Right lobe of liver (tissue), 6 donors: Measurements from ENCODE around the gene PTPRN2. TPM values are rescaled to one million over a fixed set of nuclear protein-coding genes. Genes with fewer than 3 reads are reported as not detected.
A peak's percentile ranks its signal among the peaks of the same experiment; 100 is the strongest.

ENCODE experiments used
- ATAC-seq, 4 donors: fragments of 200-7000 bp; cut with Tn5 transposase; one replicate each; pipeline ENCODE4 v1.9.1; 2020; ENCODE audit warnings: mild to moderate bottlenecking in 4 of 4, moderate library complexity in 4 of 4
- DNase-seq, 3 donors: peaks; one replicate each; pipeline ENCODE4 v3.0.0-alpha.2; 2020
- H3K27ac ChIP-seq, 3 donors: fragments of 200-600 bp; one replicate each; pipeline ENCODE4 v1.8.0; 2022
- H3K27me3 ChIP-seq, 2 donors: fragments of 200-600 bp; one replicate each; pipeline ENCODE4 v1.8.0; 2022
- H3K36me3 ChIP-seq, 4 donors: fragments of 200-600 bp; sonication (generic) in 1 of 4; one replicate each; pipeline versions ENCODE4 v1.5.1 to v1.8.0; 2017 to 2022; ENCODE audit warnings: control low read depth in 1 of 4
- H3K4me1 ChIP-seq, 4 donors: fragments of 200-600 bp; sonication (generic) in 1 of 4; one replicate each; pipeline versions ENCODE4 v1.5.1 to v1.8.0; 2017 to 2022; ENCODE audit warnings: control low read depth in 1 of 4
- H3K4me3 ChIP-seq, 3 donors: fragments of 200-600 bp; one replicate each; pipeline ENCODE4 v1.8.0; 2022
- H3K9me3 ChIP-seq, 4 donors: fragments of 200-600 bp; sonication (generic) in 1 of 4; one replicate each; pipeline versions ENCODE4 v1.5.1 to v1.8.0; 2017 to 2022; ENCODE audit warnings: control low read depth in 1 of 4
- POLR2A ChIP-seq: fragments of 450-650 bp; IDR thresholded peaks from one replicate; pipeline ENCODE4 v1.6.1; 2017; ENCODE audit warnings: antibody characterized with exemption, mild to moderate bottlenecking
- WGBS: methylation state at CpG from one replicate; pipeline ENCODE4 v1.1.6; 2018; ENCODE audit warnings: low coverage, low lambda C conversion rate; ENCODE audit not compliant: insufficient coverage; ENCODE audit errors: missing lambda C conversion rate; 5-methylcytosine and 5-hydroxymethylcytosine counted together
- intact Hi-C, 2 donors: fragments of 100-400 bp; cut with DNase I; formaldehyde crosslinking; loops; one replicate each; pipeline versions ENCODE4 v1.11.2 to v1.14.1; 2022
- total RNA-seq, 6 experiments: library from RNA; depleted of rRNA in 2 of 6; stranded (reverse); fragments of >200 nt in 2 of 6; fragmentation: NEBNext Ultra II Directional in 3 of 6; extraction: Animal tissue kit (Norgen Biotek cat#: 25700) in 3 of 6; gene quantifications; one replicate each; pipeline versions ENCODE4 v1.1.0 to v1.2.4, GENCODE V29; 2016 to 2023
- TF ChIP-seq, protein P1 (sequence below), 4 donors: fragments of 200-600 bp in 3 of 4; fragments of 450-650 bp in 1 of 4; IDR thresholded peaks; one replicate each; pipeline versions ENCODE4 v1.5.1 to v1.8.0; 2016 to 2022; ENCODE audit warnings: antibody characterized with exemption in 4 of 4, mild to moderate bottlenecking in 2 of 4
- donor health status: DM: no; HTN: yes; CAD: no.
- donor health status: DM: no; HTN: no; CAD: no.
- donor health status: DM: no; HTN: no; CAD: no.
- donor health status: DM: no; HTN: yes; CAD: no.
- donor health status: DM: no; HTN: yes; CAD: no.

PTPRN2 gene
- total RNA-seq, 6 experiments from 2014 or later: 0.15 to 0.87 (median 0.67) TPM

DNA sequence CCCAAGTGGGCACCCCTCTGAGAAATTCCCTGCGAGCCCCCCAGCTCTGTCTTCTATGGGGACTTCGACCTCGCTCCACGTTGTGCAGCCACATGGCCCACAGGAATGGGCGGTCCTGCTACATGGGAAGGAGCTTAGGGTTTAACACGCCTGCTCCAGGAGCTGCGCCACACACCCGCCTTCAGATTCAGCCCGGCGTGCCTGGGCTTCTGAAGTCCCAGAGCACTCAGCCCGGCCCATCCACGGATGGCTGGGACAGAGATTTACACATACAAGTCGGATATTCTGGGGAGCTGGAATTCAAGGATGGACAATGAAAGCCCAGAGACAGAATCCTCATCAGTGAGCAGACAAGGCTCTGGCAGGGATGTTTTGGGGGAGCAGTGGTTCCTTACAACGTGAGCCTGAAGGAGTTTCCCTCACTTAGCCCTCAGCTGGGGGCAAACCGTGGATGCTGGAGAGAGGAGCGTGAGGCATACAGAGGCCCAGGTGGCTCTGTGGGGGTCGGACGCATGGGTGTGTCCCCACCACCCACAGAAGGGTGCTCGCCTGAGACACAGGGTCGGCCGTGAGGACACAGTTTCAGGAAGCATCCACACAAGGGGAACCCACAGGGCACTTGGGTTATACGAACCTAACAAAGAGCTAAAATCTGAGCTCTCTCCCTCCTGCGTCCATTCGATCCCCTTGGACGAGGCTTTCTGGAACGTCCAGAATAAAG, 877.9 kb downstream of the PTPRN2 start:
- H3K27me3 ChIP-seq: no peaks in the 10 kb centered on the region
- 59% methylated on average over 9 of the region's 26 CpGs for WGBS
- ATAC-seq (no peak), DNase-seq (no peak)
- intact Hi-C loops: no loop called here
- no peak overlapping the region for H3K27ac ChIP-seq
- no peaks in the 10 kb centered on the region for H3K36me3 ChIP-seq
- H3K4me3 ChIP-seq: no peak overlapping the region
- no peaks in the 10 kb centered on the region for H3K4me1 ChIP-seq
- TF ChIP-seq POLR2A: no peak
- TF ChIP-seq, protein P1, sequence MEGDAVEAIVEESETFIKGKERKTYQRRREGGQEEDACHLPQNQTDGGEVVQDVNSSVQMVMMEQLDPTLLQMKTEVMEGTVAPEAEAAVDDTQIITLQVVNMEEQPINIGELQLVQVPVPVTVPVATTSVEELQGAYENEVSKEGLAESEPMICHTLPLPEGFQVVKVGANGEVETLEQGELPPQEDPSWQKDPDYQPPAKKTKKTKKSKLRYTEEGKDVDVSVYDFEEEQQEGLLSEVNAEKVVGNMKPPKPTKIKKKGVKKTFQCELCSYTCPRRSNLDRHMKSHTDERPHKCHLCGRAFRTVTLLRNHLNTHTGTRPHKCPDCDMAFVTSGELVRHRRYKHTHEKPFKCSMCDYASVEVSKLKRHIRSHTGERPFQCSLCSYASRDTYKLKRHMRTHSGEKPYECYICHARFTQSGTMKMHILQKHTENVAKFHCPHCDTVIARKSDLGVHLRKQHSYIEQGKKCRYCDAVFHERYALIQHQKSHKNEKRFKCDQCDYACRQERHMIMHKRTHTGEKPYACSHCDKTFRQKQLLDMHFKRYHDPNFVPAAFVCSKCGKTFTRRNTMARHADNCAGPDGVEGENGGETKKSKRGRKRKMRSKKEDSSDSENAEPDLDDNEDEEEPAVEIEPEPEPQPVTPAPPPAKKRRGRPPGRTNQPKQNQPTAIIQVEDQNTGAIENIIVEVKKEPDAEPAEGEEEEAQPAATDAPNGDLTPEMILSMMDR (IDR thresholded peaks at IDR 0.05): no peak
- H3K9me3 ChIP-seq: no peaks in the 10 kb centered on the region

DNA sequence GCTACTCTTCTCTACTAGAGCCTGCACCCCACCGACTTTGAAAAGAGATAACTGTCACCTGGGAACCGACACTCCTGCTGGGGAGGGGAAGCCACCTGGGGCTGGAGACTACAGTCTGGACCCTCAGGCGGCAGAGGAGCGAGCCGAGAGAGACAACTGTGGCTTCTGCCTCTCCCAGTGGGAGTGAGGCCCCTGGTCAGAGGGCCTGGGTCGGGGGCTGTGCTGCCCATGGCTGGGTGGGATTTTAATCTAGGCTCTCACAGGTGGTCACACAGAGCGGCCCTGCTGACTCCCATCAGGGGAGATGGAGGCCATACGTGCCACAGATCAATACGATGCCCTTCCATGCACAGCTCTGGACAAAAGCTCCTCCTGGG, 878.7 kb downstream of the PTPRN2 start:
- WGBS: 61% methylated on average over 7 of the region's 9 CpGs
- DNase-seq (no peak), ATAC-seq (no peak)
- Histone ChIP-seq H3K27ac (no peak overlapping the region), H3K9me3 (no peaks in the 10 kb centered on the region), H3K36me3 (no peaks in the 10 kb centered on the region), H3K27me3 (no peaks in the 10 kb centered on the region), H3K4me1 (no peaks in the 10 kb centered on the region), H3K4me3 (no peak overlapping the region)
- TF ChIP-seq, protein P1 (IDR thresholded peaks at IDR 0.05): no peak
- TF ChIP-seq POLR2A: no peak
- intact Hi-C loops: no loop called here

DNA sequence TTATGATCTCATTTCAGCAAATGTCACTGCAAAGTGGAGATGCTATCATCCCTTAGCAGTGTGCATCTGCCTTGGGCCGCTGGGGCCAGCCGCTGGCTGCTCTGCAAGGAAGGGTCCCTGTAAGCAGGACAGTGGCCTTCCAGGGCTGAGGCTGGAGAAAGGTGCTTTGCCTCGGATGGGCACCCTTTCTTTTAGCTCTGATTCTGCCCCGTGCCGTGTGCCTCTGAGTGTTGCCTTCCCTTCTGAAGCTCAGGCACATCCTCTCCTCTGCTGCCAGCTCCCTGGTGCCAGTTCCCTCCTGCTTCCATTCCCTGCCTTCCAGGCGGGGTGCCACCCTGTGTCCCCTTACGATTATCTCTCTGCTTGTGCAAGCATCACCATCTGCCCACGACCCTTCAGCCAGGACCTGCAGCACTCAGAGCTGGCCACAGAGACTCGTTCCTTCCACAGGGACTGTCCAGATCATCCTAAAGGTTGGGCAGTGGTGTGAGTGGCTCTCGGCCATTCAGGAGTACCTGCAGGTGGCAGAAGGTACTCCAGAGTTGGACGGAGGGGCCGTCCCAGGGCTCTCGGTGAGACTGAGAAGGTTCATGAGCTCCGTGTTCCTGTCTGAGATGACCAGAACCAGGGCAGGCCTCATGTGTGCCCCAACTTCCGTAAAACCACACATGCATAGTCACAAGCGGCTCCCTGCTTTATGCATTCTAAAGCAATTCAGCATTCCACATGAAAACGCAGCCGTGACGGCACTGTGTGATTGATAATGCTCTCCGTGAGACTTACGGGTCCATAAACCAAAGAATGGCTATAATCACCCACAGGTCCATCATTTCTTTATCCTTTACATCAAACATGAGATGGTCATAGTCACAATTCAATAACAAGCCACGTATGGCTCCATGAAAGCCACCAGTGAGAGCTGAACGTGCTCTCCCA, 879.4 kb downstream of the PTPRN2 start:
- Histone ChIP-seq H3K4me1 (no peaks in the 10 kb centered on the region), H3K36me3 (no peaks in the 10 kb centered on the region), H3K27me3 (no peaks in the 10 kb centered on the region), H3K9me3 (no peaks in the 10 kb centered on the region), H3K27ac (no peak overlapping the region), H3K4me3 (no peak overlapping the region)
- TF ChIP-seq, protein P1 (IDR thresholded peaks at IDR 0.05): no peak
- intact Hi-C loops: no loop called here
- DNase-seq (no peak), ATAC-seq (peak in 1 of 4 donors; percentile 11)
- WGBS: 50% methylated on average over 18 of the region's 23 CpGs

DNA sequence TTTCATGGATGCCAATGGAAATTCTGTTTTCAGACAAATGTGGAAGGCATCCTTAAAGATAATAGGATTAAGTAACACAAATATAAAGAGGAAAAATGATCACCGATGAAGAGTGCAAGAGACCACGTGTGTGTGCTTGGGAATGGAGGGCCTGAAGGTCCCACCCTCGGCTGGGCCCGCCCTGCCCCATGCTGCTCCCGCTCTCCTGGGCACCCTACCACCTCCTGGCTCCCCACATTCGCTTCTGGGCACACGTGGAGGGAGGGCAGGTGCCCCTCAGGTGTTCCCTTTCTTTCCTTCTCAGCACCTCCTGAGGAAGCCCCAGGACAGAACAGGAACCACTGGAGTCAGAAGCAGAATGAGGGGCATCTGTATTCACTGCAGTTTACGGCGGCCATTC, 883.3 kb downstream of the PTPRN2 start:
- H3K36me3 ChIP-seq: no peaks in the 10 kb centered on the region
- DNase-seq: no peak
- no peaks in the 10 kb centered on the region for H3K27me3 ChIP-seq
- no peaks in the 10 kb centered on the region for H3K9me3 ChIP-seq
- no peaks in the 10 kb centered on the region for H3K4me1 ChIP-seq
- 52% methylated on average over 5 of the region's 9 CpGs for WGBS
- intact Hi-C loops: no loop called here
- TF ChIP-seq, protein P1 (IDR thresholded peaks at IDR 0.05): no peak
- TF ChIP-seq POLR2A: no peak
- H3K27ac ChIP-seq: no peak overlapping the region
- H3K4me3 ChIP-seq: no peak overlapping the region
- ATAC-seq: no peak
